HG02623 (cell line): ENCODE measurements around the gene ARHGEF7.
"Not testable (repeated sequence)": the region's sequence is repeated elsewhere in the genome, so short reads cannot be mapped to it uniquely, and the experiment has no call there.

Experiments used
- ATAC-seq: cut with Tn5 transposase; IDR thresholded peaks from one replicate; pipeline ENCODE4 v1.9.1; 2021; ENCODE audit warnings: moderate library complexity; ENCODE audit not compliant: unreplicated experiment

The ARHGEF7 gene, protein sequence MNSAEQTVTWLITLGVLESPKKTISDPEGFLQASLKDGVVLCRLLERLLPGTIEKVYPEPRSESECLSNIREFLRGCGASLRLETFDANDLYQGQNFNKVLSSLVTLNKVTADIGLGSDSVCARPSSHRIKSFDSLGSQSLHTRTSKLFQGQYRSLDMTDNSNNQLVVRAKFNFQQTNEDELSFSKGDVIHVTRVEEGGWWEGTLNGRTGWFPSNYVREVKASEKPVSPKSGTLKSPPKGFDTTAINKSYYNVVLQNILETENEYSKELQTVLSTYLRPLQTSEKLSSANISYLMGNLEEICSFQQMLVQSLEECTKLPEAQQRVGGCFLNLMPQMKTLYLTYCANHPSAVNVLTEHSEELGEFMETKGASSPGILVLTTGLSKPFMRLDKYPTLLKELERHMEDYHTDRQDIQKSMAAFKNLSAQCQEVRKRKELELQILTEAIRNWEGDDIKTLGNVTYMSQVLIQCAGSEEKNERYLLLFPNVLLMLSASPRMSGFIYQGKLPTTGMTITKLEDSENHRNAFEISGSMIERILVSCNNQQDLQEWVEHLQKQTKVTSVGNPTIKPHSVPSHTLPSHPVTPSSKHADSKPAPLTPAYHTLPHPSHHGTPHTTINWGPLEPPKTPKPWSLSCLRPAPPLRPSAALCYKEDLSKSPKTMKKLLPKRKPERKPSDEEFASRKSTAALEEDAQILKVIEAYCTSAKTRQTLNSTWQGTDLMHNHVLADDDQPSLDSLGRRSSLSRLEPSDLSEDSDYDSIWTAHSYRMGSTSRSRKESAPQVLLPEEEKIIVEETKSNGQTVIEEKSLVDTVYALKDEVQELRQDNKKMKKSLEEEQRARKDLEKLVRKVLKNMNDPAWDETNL

GRCh38 chr13:111115061-111115964 is at the start of gene ARHGEF7:
ARHGEF7 (plus strand) TSS chr13:111115310; CDS start chr13:111115527, 217 bp downstream.
- no peak for ATAC-seq

GRCh38 chr13:111065698-111066097 is 49.4 kb upstream of the ARHGEF7 start:
- no peak for ATAC-seq

GRCh38 chr13:111066544-111066943 is 48.6 kb upstream of the ARHGEF7 start:
- no peak for ATAC-seq

DNA sequence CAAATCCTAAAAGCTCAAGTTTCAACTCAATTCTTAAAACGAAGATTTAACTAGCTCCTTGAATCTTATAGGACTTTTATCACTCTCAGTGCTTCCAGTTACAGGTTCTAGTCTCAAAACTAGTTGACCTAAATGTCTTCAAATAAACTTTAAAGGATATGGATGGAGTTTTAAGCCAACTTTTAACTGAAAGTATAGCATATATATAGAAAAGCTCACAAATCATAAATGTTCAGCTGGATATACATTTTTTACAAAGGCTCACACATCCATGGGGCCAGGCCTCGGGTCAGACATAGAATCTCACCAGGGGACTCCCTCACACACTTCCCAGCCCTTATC is 47.1 kb upstream of the ARHGEF7 start:
- ATAC-seq, result no peak

DNA sequence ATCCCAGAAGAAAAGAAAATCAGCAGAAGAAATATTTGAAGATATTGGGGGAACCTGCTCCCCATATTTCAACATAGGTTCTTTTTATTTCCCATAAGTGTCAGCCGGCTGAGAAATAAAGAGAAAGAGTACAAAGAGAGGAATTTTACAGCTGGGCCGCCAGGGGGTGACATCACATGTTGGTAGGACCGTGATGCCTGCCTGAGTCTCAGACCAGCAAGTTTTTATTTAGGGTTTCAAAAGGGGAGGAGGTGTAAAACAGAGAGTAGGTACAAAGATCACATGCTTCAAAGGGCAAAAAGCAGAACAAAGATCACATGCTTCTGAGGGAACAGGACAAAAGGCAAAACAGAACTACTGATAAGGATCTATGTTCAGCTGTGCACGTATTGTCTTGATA is 44.0 kb upstream of the ARHGEF7 start:
- not testable (repeated sequence) for ATAC-seq

GRCh38 chr13:111071526-111071925 is 43.6 kb upstream of the ARHGEF7 start:
- not testable (repeated sequence) for ATAC-seq

DNA sequence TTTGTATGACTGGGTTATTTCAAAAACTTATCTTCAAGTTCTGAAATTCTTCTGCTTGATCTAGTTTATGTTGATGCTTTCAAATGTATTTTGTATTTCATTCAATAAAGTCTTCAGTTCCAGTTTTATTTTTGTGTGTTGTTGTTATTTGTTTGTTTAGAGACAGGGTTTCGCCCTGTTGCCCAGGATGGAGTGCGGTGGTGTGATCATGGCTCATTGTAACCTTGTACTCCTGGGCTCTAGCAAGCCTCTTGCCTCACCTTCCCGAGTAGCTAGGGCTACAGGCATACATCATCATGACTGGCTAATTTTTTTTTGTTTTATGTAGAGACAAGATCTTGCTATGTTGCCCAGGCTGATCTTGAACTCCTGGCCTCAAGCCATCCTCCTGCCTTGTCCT is 40.3 kb upstream of the ARHGEF7 start:
- no peak for ATAC-seq

DNA sequence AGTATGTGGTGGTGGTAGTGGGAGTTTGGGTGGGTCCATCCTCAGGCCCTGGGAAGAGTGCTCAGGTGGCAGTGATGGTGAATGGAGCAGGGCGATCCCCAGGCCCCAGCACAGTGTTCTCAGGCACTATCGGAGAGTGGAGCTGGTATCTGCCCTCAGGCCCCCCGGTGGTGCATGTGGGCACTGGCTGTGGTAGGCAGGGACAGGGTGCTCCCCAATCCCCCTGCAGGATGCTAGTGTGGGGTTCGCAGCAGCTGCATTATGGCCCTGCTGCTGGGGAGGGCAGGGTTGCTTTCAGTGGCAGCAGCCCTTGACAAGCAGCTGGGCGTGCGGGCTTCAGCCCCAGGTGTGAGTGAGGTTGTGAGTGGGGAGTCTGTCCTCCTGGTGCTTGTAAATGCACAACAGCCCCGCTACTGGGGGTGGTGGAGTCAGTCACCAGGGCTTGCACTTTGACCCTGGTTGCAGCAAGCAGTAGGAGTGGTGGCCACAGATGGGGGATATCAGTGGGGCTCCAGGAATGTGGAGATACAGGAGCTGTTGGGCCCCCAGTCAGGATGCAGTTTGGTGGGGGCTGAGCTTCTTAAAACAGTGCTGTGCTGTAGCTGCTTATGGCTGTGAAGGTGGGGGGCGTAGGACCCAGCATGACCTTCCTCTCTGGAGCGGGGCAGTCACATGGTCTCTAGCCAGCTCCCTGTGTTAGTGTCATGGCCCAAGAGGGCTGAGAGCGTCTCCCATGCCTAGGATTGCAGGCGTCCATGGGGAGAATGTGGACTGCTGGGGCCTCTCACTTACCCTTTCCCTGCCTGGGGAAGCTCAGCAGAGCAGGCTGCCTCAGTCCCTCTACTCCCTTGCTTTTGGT is 38.7 kb upstream of the ARHGEF7 start:
- ATAC-seq, result no peak

DNA sequence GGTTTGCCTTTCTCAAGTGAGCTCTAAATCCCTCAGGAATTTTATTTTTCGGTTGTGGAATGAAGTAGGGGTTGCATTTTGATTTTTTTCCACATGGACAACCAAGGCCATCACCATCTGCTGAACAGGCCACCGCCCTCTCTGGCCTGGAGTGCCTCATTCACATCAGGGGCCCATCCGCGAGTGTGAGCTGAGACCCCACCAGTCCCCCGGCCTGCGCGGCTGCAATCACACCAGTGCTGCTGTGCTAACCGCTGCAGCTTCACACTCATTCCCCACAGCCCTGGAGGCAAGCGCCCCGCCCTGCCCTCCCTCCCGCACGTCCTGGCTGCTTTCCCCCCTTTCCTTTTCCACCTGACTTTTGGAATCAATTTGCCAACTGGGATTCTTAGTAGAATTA is 35.7 kb upstream of the ARHGEF7 start:
- no peak for ATAC-seq

- no peak for ATAC-seq
Observed at GRCh38 chr13:111080642-111081041, 34.5 kb upstream of the ARHGEF7 start.

DNA sequence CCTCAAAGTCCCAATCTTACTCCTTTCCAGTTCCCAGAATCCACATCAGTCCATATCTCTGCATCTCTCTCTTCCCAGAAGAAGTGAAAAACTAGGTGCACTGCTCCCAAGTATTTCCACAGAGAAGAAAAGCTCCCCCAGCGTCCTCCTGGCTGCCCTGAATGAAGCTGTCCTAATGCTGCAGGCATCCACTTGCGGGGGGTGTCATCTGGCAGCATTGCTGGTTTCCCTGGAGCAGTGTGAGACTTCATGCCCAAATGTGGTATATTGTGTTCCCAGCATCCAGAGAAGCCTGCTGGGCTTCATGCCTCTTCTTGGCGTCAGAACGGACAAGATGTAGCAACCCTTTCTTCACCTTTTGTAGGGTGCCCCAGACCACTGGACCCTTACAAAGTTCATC is 32.9 kb upstream of the ARHGEF7 start:
- ATAC-seq, result no peak

DNA sequence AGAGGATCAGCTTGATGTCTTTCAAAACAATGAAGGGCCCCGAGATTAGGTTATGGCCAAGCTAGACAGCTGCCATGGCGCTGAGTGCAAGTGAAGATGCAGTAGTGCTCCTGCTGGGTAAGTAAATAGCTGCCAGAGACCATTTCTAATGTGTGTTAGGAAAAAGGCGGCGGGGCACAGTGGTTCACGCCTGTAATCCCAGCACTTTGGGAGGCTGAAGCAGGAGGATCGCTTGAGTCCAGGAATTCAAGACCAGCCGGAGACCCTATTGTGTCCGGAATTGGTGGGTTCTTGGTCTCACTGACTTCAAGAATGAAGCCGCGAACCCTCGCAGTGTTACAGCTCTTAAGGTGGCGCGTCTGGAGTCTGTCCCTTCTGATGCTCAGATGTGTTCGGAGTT is 32.3 kb upstream of the ARHGEF7 start:
- not testable (repeated sequence) for ATAC-seq

GRCh38 chr13:111083693-111084092 is 31.4 kb upstream of the ARHGEF7 start:
- not testable (repeated sequence) for ATAC-seq

GRCh38 chr13:111090169-111090568 is 24.9 kb upstream of the ARHGEF7 start:
- ATAC-seq, result no peak

DNA sequence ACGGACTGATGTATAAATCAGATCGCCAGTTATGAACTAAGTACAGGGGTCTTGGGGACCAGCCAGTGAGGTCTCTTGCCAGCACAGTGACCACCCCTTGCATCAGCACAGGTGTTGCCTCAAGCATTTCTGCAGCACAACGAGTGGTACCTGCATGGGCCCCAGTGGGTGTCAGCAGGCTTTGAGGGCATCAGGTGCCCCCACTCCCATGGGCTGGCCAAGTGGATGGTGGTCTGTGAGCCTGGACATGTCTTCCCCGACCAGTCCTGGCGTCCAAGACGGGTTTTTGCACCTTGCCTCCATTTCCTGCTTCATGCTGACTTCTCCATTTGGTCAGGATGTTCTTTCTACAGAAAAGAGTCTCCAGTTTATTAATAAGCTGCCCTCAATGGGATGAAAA is 22.4 kb upstream of the ARHGEF7 start:
- ATAC-seq, result no peak

DNA sequence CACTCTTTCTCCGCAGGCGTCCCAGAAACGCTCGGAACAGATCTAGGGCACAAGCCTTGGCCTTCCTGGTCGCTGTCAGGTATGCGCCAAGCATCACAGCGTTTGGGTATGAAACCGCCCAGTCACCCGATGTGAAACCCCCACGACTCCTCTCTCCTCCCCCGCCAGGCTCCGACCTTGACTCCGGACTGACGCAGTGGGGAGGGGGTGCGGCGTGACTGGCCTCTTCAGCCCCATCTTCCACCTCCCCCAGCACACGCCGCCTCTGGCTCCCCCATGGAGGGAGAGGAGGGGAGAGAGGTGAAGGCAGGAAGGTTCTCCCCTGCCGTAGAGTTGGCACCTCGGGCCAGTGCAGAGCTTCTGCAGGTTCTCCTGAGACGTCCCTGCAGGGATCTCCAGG is 22.0 kb upstream of the ARHGEF7 start:
- no peak for ATAC-seq

DNA sequence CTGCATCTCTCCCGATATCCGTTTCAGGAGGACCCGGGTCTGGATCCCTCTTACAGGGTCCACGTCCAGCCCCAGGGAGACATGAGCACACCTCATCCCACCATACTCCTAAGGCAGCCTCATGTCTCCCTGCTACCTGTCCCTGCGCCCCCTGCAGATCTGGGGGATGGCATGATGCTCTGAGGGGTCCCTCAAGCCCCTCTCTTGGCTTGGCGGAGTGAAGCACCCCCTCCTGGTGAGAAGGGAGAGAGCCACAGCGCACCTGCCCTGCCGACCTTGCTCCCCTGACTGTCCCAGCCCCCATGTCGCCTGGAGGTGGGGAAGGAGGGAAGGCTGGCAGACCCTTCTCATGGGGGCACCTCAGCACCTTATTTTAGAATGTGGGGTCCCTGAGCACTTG is 21.5 kb upstream of the ARHGEF7 start:
- no peak for ATAC-seq

DNA sequence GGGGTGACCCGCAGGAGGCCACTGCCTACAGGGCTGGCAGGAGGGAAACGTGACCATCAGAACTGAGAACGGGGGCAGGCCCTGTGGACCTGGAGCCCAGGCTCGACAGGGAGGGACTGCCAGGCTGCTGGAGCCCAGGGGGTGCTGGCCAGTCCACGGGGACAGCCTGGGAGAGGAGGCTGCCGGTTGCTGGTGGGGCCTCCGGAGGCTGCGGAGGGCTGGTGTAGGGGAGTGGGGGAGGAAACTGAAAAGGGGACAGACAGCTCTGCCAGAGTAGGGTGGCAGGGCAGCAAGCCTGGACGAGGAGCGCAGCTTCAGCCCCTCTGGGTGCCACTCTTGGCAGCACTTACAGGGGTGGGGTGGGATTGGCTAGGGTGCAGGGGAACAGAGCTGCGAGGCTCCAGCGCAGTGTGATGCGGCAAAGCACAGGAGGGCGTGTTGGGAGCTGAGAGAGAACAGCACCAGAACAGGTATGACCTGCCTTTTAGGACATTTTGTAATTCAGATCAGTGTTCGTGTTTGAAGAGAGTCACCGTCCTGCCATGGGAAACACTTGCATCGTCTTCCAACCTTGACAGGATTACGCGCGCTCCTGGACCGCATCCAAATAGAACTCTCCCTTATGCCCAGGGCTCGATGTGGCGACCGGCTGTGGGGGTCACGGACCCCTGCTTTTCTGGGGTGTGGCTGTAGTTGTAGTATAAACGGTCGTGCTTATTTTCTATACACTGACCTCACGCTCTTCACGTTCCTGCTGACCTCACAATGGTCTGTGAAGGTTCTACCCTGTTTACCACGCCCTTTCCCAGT is 19.9 kb upstream of the ARHGEF7 start:
- no peak for ATAC-seq

- no peak for ATAC-seq
Observed at GRCh38 chr13:111095911-111096501, 19.1 kb upstream of the ARHGEF7 start.
